ENCODE measurements around the gene ZNF394.

ZNF394 gene

DNA sequence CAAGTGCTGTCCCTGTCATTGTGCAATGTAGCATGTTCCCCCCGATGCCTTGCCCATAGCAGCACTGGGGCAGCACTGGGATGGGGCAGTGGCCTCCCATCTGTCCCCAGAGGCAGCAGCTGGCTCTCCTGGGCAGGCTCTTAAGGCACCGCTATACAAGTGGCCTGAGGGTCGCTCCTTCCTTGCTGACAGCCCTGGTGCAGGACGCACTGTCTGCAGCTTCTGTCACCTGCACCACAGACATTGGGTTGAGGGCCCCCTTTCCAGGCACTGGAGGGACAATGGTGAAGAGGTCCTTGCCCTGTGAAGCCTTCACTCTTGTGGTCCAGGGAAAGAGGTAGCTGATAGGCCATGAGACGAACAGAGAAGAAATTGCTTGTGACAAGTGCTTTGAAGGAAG is 50.8 kb downstream of the ZNF394 start:
- H3K27me3 Mint-ChIP-seq = no peaks in the 10 kb centered on the region
- peaks cover 59% of the 10 kb centered on the region for H3K36me3 Mint-ChIP-seq (ENCODE audit: low read depth)
- H3K27ac Mint-ChIP-seq = no peak overlapping the region
- no peaks in the 10 kb centered on the region for H3K9me3 Mint-ChIP-seq
- no peaks in the 10 kb centered on the region for H3K4me1 Mint-ChIP-seq (ENCODE audit: low read depth)
- H3K4me3 Mint-ChIP-seq = no peak overlapping the region

DNA sequence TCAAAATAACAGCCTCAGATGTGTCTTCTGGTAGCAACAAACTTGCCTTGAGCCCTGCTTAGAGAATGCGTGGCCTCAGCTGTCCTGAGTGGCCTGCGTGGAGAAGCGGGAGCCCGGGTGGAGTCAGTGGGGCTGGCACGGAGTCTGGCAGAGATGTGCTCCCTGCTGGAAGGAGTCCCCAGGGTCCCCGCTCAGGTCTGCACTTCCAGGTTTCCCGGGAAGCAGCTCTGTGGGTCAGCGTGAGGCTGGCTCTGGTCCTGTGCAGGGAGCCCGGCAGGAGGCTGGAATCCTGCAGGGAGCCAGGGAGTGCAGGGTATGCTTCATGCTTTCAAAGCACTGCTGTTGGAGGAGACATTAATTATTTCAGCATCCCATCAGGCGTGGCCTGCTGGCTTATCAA is 51.2 kb downstream of the ZNF394 start:
- Mint-ChIP-seq H3K27ac (no peak overlapping the region), H3K27me3 (no peaks in the 10 kb centered on the region), H3K9me3 (no peaks in the 10 kb centered on the region), H3K4me3 (no peak overlapping the region), H3K4me1 (ENCODE audit: low read depth) (no peaks in the 10 kb centered on the region), H3K36me3 (ENCODE audit: low read depth) (peaks cover 57% of the 10 kb centered on the region)

DNA sequence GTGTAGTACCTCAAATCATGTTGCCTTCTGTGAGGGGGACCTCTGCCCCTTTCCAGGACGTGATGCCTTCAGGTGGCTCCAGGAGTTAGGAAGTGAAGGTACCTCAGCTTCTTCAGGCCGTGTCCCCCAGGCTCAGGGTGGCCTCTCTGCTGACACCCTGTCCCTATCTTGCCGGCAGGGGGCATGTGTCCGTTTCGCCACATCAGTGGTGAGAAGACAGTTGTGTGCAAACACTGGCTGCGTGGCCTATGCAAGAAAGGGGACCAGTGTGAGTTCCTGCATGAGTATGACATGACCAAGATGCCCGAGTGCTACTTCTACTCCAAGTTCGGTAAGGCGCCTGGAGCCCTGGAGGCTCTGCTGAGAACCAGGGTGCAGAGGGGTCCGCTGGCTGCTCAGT is 52.1 kb downstream of the ZNF394 start:
- H3K4me3 Mint-ChIP-seq = no peak overlapping the region
- H3K36me3 Mint-ChIP-seq (ENCODE audit: low read depth) = peaks cover 56% of the 10 kb centered on the region
- H3K4me1 Mint-ChIP-seq (ENCODE audit: low read depth) = peaks cover 4% of the 10 kb centered on the region
- no peaks in the 10 kb centered on the region for H3K27me3 Mint-ChIP-seq
- H3K27ac Mint-ChIP-seq = no peak overlapping the region
- H3K9me3 Mint-ChIP-seq = no peaks in the 10 kb centered on the region

DNA sequence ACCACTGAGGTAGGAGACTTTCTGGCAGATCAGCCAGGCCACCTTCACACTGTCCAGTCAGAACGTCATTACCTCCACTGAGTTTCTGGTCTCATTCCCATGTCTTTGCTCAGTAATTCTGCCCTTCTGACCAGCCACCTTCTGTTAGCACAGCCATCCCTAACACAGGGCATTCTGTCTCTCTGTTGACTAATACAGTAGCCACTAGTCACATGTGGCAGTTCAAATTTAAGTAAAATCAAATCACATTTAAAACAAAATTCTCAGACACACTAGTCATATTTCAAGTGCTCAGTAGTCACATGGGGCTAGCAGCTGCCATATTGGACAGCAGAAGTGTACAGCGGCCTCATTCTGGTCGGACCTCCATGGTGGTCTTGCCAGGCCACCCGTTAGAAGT is 54.0 kb downstream of the ZNF394 start:
- no peaks in the 10 kb centered on the region for H3K9me3 Mint-ChIP-seq
- H3K4me1 Mint-ChIP-seq (ENCODE audit: low read depth) = peaks cover 12% of the 10 kb centered on the region
- H3K27ac Mint-ChIP-seq = no peak overlapping the region
- peaks cover 58% of the 10 kb centered on the region for H3K36me3 Mint-ChIP-seq (ENCODE audit: low read depth)
- H3K4me3 Mint-ChIP-seq = no peak overlapping the region
- H3K27me3 Mint-ChIP-seq = no peaks in the 10 kb centered on the region
